ENCODE measurements around the gene HAL.

GRCh38 chr12:96028538-96028937 is 32.4 kb upstream of the HAL start:
- TF ChIP-seq CTCF (IDR thresholded peaks at IDR 0.05) (no peak), PHF8 (IDR thresholded peaks at IDR 0.05; ENCODE audit: borderline replicate concordance, low read depth) (no peak), REST (IDR thresholded peaks at IDR 0.05) (no peak), POLR2A (IDR thresholded peaks at IDR 0.05; ENCODE audit: low read length) (no peak)

All from A549 (cell line).